ENCODE measurements around the gene SLC41A2.
A peak's percentile ranks its signal among the peaks of the same experiment; 100 is the strongest.
"Not testable (repeated sequence)": the region's sequence is repeated elsewhere in the genome, so short reads cannot be mapped to it uniquely, and the experiment has no call there.

The SLC41A2 gene

DNA sequence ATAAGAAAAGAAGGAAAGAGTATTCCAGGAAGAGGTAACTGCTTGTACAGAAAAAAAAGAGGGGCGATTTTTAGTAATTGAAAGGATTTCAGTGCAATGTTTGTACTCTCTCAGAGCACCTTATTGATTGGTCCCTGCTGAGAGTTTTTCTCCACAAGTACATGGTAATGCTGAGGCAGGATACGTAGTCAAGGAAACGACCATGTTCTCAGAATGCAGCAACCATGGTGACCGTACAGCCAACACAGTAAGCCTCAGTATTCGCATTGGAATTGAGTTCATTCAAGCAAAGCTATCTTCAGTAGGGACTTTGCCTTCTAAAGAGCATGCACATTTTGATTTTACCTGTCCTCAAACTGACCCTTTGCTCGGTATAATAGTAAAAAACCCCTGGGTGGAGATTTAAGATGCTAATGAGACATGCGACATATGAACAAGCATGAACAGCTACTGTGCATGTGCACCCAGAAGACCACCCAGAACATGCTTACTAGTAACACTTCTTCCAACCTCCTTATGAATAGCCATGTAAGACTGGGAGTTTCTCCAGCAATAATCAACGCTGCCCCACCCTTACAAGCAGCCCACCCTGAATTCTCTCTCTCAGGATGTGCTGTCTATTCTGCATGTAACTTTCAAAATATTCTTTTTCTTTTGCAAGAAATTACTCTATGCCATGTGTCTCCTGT lies 6.2 kb upstream of the SLC41A2 start:
- peak; percentile 61 for DNase-seq

DNA sequence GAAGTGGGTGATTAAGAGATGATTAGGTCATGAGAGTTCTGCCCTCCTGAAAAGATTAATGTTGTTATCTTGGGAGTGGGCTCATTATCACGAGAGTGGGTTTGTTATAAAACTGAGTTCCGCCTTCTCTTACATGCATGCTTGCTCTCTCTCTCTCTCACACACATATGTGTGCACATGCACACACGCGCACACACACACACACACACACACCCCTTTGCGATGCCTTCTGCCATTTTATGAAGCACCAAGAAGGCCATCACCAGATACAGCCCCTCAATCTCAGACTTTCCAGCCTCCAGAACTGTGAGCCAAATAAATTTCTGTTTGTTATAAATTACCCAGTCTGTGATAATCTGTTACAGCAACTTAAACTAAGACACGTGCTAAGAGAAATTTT lies 5.7 kb upstream of the SLC41A2 start:
- DNase-seq = no peak

DNA sequence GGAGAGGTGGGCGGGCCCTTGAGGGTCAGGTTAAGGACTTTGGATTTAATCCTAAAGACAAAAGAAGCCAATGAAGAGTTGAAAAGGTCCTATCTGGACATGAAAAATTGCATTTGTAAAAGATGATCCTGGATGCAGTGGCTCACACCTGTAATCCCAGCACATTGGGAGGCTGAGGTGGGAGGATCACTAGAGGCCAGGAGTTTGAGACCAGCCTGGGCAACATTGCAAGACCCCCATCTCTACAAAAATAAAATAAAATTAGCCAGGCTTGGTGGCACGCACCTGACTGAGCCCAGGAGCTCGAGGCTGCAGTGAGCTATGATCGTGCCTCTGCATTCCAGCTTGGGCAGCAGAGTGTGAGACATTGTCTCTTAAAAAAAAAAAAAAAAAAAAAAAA lies 2.4 kb upstream of the SLC41A2 start:
- no peak for DNase-seq

DNA sequence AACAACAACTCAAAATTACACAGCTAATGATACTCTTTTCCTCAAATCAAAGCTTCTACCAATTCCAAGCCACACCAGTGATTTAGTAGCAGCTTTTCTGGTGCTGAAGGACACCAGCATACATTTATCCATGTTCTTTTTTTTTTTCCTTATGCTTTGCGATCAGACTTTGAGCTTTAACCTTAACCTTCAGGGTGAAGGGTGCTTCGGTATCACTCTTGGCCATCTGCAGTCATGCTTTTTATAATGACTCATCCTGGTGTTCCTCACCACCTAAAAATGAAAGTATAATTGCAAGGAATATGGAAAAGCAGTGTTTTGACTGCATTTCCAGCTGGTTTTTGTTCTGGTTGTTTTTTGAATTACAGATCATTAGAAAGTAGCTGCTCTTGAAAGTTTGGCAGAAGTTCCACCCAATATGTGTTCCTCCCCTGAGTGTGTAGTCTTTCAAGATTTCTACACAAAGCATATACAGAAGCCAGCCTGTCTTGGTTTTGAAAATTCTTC lies 1.3 kb upstream of the SLC41A2 start:
- no peak for DNase-seq

DNA sequence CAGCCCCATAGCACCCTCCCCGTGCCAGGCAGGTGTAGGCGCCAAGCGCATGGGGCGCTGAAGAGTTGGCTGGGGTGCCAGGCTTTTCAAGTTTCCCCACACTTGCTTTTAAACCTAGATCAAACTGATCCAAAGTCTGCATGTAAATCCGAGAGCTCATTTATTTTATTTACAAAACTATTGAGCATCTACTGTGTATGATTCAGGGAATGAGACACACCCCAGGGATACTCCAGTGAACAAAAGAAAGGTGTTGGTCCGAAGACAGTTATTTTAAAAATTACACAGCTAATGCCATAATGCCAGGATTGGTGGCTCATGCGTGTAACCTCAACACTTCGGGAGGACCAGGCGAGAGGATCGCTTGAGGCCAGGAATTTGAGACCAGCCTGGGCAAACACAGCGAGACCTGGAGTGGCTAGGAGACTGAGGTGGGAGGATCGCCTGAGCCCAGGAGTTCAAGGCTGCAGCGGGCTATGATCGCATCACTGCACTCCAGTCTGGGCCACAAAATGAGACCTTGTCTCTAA lies 780 bp upstream of the SLC41A2 start:
- no peak for DNase-seq

DNA sequence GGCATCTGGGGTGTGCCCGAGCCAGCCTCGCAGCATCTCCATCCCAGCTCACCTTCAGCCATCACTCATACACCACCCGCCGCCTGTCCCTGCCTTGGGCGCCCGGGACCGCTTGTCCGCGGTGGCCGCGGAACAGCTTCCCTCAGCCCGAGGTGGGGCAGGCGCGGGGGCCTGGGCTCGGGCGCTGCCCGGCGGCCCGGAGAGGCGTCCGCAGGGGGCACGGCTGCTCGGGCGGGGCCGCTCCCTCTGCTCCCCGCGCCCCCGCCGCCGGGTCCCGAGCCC lies 430 bp downstream of the SLC41A2 start:
- DNase-seq = no peak

DNA sequence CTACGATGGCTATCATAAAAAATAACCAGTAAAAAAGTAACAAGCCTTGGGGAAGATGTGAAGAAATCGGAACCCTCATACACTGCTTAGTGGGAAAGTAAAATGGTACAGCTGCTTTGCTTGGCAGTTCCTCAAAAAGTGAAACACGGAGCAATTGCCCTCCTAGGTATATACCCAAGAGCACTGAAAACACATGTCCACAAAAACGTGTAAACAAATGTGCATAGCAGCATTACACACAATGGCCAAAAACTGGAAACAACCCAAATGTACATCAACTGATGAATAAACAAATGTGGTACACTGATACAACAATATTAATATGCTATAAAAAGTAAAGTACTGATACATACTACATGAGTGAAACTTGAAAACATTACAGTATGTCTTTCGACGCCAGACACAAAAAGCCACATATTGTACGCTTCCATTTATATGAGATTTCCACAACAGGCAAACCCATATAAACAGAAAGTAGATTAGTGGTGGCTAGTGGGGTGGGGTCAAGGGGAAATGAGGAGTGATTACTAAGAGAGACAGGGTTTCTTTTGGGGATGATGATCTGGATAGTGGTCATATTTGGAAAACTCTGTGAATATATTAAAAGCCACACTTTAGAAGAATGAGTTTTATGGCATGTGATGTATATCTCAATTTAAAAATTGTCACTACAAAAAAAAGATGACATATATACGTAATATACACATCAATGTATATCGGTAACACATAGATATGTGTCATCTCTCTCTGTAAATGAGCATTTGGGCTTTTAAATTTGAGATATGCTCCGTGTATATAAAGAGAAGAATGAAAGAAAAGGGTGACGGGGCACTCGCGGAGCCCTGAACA lies 996 bp downstream of the SLC41A2 start:
- no peak for DNase-seq

DNA sequence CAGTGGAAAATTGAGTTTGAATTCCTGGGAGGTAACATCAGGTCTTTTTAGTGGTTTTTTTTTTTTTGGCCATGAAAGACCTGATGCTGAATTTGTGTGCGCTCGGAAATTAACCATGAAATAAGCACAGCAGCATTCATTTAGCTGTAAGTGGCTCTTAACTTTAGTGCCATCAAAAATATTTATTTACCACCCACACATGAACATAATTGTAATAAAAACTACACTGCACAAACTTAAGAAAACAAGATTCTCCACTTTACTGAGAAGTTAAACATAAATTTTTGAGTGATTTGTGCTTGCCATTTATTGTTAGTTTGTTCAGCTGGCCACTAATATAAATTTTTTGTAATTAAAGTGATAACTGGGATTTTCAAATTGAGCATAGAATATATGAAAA lies 2.4 kb downstream of the SLC41A2 start:
- no peak for DNase-seq

DNA sequence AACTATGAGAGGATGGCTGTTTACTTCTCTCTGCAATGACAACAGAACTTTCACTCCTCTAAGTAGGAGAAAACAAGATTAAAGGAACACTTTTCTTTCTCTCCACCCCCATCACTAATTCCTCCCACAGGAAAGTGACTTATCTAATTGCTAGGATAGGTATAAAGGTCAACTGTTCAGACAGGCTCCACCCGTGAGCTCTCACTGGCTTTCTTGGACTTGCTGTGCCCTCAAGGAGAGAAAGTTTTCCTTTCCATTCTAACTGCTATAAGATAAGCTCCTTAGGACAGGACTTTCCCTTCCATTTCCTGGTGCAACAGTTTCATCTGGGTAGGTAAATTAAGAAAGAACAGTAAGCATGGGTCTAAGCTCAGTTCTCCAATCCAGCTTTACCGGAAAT lies 4.8 kb downstream of the SLC41A2 start:
- DNase-seq = no peak

DNA sequence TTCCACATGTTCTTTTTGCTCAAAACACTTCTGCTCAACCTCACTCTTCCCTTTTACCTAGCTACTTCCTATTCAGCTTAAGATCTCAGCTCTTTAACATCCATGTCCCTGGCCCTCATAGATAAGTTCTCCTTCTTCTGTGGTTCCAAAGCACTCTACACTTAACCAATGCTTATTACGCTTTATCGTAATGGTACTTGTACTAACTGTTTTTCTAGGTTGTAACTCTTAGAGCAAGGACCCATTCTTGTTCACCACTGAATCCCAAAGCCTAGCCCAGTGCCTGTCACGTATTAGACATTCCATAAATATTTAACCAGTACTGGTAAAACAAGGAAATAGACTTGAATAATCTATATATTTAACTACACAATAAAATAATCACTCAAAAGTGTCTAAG lies 5.3 kb downstream of the SLC41A2 start:
- no peak for DNase-seq

DNA sequence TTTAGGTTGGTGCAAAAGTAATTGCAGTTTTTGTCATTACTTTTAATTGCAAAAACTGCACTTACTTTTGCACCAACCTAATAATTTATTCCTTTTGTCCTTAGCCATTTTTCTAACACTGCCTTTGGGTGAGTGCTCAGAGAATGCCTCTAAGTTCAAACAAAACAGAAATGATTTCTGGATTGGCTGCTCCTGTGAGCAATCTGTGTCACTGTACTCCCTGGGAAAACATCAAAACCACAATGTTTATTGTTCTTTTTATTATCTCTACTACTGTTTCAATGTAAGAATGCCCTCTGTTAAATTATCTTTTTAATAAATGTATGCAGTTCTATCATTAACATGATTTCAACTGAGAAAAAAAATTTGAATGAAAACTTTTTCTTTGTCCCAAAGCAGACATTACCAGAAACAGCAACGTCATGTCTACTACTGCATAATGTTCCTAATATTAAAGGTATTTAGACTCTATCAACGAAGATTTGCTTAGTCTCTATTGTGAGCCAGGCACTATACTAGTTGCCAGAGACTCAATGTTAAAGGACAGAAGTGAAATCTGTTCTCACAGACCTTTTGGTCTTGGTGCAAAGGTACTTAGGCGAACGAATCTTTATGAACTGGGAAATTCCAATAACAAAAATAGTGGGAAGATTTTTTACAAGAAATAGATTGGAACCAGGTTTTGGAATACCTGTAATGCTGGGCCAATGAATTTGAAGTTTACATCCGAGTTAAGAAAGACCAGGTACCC lies 6.2 kb downstream of the SLC41A2 start:
- no peak for DNase-seq

DNA sequence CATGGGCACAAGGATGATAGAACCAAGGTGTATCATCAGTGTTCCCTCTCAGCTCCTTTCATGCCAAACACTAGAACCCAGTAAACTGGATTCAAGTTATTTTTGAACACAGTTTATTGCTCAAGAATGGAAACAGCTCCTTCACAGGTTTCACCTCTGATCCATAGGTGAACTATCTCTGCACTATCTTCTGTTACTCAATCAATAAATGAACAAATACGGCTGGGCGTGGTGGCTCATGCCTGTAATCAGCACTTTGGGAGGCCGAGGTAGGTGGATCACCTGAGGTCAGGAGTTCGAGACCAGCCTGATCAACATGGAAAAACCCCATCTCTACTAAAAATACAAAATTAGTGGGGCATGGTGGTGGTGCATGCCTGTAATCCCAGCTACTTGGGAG lies 9.4 kb downstream of the SLC41A2 start:
- DNase-seq = not testable (repeated sequence)

DNA sequence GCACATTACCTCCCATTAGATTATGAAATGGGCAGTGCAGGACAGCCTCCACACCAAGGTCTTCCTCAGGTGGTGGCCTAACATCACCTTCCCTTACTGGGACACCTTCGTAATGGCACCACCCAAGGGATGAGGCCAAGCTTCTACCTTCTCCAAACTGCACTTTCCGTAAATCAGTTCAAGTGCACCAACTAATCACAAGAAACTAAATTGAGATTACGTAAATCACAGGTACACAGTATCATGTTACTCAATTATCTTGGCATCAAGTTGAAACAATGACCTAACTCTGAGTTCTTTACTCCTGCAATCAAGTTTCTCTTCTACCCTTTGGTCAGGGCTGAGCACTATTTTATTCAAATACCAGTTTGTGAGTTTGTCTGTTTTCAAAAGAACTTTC lies 13.8 kb downstream of the SLC41A2 start:
- DNase-seq = no peak

DNA sequence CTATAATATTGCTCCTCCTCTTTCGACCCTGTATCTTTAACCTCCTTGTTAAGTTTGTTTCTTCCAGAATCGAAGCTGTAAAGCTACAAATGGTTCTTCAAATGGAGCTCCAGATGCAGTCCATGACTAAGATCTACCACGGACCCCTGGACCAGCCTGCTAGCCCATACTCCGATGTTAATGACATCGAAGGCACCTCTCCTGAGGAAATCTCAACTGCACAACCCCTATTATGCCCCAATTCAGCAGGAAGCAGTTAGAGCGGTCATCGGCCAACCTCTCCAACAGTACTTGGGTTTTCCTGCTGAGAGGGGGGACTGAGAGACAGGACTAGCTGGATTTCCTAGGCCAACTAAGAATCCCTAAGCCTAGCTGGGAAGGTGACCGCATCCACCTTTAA lies 14.7 kb downstream of the SLC41A2 start:
- not testable (repeated sequence) for DNase-seq

DNA sequence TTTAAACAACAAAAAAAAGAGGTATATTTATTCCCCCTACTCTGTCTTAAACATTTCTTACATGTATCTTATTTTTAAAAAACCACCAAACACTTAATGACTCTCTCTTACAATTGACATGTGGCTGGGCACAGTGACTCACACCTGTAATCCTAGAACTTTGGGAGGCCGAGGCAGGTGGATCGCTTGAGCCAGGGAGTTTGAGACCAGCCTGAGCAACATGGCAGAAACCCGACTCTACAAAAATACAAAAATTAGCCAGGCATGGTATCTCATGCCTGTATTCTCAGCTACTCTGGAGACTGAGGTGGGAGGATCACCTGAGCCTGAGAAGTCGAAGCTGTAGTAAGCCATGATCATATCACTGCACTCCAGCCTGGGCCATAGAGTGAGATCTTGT lies 16.0 kb downstream of the SLC41A2 start:
- DNase-seq = no peak

DNA sequence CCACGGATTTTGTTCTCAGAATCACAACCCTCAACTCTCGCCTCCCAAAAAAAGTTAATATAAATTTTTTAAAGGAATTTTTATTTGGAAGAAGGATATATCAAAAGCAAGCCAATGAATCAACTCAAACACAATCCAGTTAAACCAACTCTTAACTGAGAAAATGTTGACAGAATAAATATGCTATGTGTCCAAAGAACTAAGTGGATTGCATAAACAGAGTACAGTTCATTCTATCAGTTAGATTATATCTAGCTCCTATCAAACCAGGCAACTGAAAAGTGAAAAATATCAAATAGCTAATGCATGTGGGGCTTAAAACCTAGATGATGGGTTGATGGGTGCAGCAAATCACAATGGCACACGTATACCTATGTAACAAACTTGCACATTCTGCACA lies 16.6 kb downstream of the SLC41A2 start:
- DNase-seq = no peak

DNA sequence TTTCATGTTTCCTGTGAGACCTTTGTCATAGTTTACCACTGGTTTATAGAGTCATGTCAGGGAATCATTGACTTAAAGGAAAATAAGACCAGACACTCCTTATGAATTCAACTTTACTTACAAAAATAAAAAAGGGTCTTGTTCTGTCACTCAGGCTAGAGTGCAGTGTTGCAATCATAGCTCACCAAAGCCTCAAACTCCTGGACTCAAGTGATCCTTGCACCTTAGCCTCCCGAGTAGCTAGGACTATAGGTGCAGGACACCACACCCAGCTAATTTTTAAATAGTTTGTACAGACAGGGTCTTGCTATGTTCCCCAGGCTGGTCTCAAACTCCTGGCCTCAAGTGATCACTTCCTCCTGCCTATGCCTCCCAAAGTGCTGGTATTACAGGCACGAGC lies 19.0 kb downstream of the SLC41A2 start:
- DNase-seq = no peak

DNA sequence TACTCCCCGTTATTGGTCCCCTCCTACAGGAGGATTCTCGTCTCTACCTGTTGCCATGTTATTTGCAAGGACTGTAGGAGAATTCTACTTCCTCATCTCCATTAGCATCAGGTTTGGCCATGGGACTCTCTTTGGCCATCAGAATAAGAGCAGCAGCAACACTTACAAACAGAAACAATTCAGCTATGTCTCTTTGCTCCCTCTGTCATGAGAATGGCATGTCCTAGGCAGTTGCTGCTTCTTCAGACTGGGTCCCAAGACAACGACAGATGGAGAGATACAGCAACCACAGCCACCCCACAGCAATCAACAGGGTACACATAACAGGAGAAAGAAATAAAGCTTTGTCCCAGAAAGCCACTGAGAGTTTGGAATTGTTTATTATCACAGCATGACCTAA lies 19.7 kb downstream of the SLC41A2 start:
- DNase-seq = no peak

DNA sequence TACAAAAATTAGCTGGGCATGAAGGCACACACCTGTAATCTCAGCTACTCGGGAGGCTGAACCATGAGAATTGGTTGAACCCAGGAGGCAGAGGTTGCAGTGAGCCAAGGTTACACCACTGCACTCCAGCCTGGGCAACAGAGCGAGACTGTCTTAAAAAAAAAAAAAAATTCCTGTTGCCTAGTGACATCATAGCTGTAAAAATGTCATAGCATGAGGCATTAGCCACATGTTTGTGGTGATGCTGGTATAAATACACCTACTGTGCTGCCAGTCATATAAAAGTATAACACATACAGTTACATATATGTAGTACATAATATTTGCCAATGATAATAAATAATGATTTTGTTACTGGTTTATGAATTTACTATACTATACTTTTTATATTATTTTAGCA lies 22.2 kb downstream of the SLC41A2 start:
- no peak for DNase-seq

DNA sequence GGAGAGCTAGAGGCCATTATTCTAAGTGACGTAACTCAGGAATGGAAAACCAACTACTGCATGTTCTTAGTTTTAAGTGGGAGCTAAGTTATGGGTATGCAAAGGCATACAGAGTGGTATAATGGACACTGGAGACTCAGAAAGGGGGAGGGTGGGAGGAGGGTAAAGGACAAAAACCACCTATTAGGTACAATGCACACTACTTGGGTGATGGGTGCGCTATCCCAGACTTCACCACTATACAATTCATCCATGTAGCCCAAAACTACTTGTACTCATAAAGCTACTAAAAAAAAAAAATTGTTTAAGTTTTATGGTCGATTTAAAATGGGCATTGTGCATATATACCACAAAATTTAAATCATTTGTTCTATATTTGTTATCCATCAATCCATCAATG lies 24.3 kb downstream of the SLC41A2 start:
- DNase-seq = no peak

DNA sequence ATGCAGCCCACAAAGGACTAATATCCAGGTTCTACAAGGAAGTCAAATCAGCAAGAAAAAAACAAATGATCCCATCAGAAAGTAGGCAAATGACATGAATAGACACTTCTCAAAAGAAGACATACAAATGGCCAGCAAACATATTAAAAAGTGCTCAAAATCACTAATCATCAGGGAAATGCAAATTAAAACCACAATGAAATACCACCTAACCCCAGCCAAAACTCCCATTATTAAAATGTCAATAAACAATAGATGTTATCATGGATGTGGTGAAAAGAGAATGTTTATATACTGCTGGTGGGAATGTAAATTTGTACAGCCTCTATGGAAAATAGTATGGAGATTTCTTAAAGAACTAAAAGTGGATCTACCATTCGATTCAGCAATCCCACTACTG lies 25.0 kb downstream of the SLC41A2 start:
- DNase-seq = no peak

DNA sequence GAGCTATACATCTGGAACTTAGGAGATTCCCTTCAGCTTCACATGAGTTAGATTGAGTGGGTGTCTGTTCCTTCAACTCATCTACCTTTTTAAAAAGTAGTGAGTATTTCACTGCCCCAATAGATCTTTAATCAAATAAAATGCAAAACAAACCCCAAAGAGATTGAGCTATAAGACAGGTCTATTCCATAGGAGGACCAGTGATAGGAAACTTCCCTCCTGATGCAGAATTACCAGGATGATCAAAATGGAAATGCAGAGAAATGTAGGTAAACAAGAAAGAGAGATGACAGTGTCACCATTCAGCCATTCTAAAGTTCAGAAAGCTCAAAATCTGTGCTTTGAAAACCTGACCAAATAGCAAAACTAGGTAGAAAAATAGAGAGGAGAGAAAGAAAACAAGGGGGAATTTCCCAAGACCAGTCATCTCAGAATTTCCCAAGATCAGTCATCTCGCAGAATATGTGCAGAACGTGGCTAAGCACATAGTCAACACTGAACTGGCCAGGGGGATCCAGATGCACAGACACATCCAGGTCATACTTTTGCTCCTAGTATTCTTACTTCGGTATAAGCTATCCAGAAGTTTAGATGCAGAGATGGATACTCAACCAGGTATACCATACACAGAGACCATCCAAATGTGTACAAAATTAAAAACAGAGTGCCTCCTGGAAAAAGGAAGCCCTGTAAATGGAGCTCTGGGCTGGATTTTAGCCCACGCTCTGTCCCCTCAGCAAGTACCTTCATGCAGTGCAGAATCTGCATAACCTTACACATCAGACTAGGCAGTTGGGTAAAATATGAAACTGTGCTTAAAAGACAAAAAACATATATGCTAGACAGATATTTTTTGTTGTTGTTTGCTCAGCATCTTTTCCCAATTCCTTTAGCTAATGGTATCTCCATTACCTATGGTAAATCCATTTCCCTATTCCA lies 27.4 kb downstream of the SLC41A2 start:
- DNase-seq = no peak

DNA sequence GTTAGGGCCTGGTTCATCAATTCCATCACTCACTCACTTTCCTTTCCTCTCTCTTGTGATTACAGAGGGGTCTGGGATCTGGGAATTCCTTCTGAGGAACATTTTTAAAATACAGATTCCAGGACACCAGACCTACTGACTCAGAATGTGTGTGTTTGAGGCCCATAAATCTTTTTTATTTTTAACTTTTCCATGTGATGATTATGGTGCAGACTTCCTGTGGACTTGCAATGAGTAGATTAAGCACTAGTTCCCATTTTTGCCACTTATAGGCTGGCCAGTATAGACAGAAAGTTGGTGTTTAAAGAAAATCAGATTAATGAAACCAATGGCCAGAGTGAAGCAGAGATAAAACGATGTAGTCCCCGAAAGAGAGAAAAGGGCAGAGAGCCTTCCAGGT lies 28.1 kb downstream of the SLC41A2 start:
- DNase-seq = no peak

Measured in NCI-H1417 treated with DMSO at 0.1 percent for 48 hours (cell line).